Ureter (tissue), 1 donor: Measurements from ENCODE around the gene ACSL1. TPM values are rescaled to one million over a fixed set of nuclear protein-coding genes. Genes with fewer than 3 reads are reported as not detected.
A peak's percentile ranks its signal among the peaks of the same experiment; 100 is the strongest.

Experiments used
- DNase-seq: peaks from one replicate; pipeline ENCODE4 v3.0.0-alpha.2; 2020; ENCODE audit warnings: low spot score
- total RNA-seq: library from RNA; stranded (reverse); gene quantifications from one replicate; pipeline ENCODE4 v1.2.4, GENCODE V29; 2023
- donor health status: DM: yes; HTN: yes; CAD: no.

Gene ACSL1
- total RNA-seq, 1 donor from 2014 or later: 104 TPM

GRCh38 chr4:184812199-184812542 lies 13.6 kb downstream of the ACSL1 start:
- DNase-seq: no peak

- DNase-seq: no peak
Observed at GRCh38 chr4:184811526-184812198, 14.1 kb downstream of the ACSL1 start.

- no peak for DNase-seq
Observed at GRCh38 chr4:184810720-184811119, 15.0 kb downstream of the ACSL1 start.

GRCh38 chr4:184808713-184809050 lies 17.1 kb downstream of the ACSL1 start:
- DNase-seq: no peak

GRCh38 chr4:184807797-184808712 lies 17.7 kb downstream of the ACSL1 start:
- DNase-seq: no peak

- no peak for DNase-seq
Observed at GRCh38 chr4:184807256-184807655, 18.5 kb downstream of the ACSL1 start.

GRCh38 chr4:184806711-184807110 lies 19.1 kb downstream of the ACSL1 start:
- no peak for DNase-seq

- no peak for DNase-seq
Observed at GRCh38 chr4:184806229-184806550, 19.6 kb downstream of the ACSL1 start.

GRCh38 chr4:184805462-184806228 lies 20.1 kb downstream of the ACSL1 start:
- peak; percentile 83 for DNase-seq

GRCh38 chr4:184804621-184805020 lies 21.1 kb downstream of the ACSL1 start:
- no peak for DNase-seq

GRCh38 chr4:184803874-184804273 lies 21.9 kb downstream of the ACSL1 start:
- no peak for DNase-seq

- DNase-seq: no peak
Observed at GRCh38 chr4:184803133-184803532, 22.6 kb downstream of the ACSL1 start.

GRCh38 chr4:184802697-184803015 lies 23.1 kb downstream of the ACSL1 start:
- DNase-seq: no peak

GRCh38 chr4:184801781-184802696 lies 23.7 kb downstream of the ACSL1 start:
- DNase-seq: no peak

GRCh38 chr4:184798504-184798903 lies 27.3 kb downstream of the ACSL1 start:
- no peak for DNase-seq

- DNase-seq: no peak
Observed at GRCh38 chr4:184796906-184797305, 28.9 kb downstream of the ACSL1 start.

- DNase-seq: no peak
Observed at GRCh38 chr4:184795214-184795844, 30.4 kb downstream of the ACSL1 start.

GRCh38 chr4:184794470-184794869 lies 31.3 kb downstream of the ACSL1 start:
- DNase-seq: no peak

GRCh38 chr4:184793735-184794355 lies 31.9 kb downstream of the ACSL1 start:
- DNase-seq: no peak

GRCh38 chr4:184792950-184793555 lies 32.7 kb downstream of the ACSL1 start:
- no peak for DNase-seq
